NCI-H82 (cell line): ENCODE data around the gene FAM72C.
"Not testable (repeated sequence)": the region's sequence is repeated elsewhere in the genome, so short reads cannot be mapped to it uniquely, and the experiment has no call there.

Experiments
- DNase-seq: peaks from one replicate; lab custom pipeline; 2025; lab: John Stamatoyannopoulos, UW

The FAM72C gene

GRCh38 chr1:143971924-143972700 is at the start of gene FAM72C:
Gene FAM72C, minus strand, starts transcription at chr1:143971986. Its CDS starts 845 bp downstream, at chr1:143971141.
- DNase-seq = not testable (repeated sequence)

- not testable (repeated sequence) for DNase-seq
Measured at GRCh38 chr1:144020001-144020738, 48.4 kb upstream of the FAM72C start.

- not testable (repeated sequence) for DNase-seq
Measured at GRCh38 chr1:144019101-144019500, 47.3 kb upstream of the FAM72C start.

GRCh38 chr1:144015180-144015966 is 43.6 kb upstream of the FAM72C start:
- DNase-seq = not testable (repeated sequence)

GRCh38 chr1:144014528-144014927 is 42.7 kb upstream of the FAM72C start:
- DNase-seq = not testable (repeated sequence)

- not testable (repeated sequence) for DNase-seq
Measured at GRCh38 chr1:144014121-144014520, 42.3 kb upstream of the FAM72C start.

- DNase-seq = not testable (repeated sequence)
Measured at GRCh38 chr1:144012168-144012733, 40.5 kb upstream of the FAM72C start.

- DNase-seq = not testable (repeated sequence)
Measured at GRCh38 chr1:144009410-144009809, 37.6 kb upstream of the FAM72C start.

GRCh38 chr1:144004259-144004658 is 32.5 kb upstream of the FAM72C start:
- DNase-seq = not testable (repeated sequence)

- not testable (repeated sequence) for DNase-seq
Measured at GRCh38 chr1:144003306-144004029, 31.7 kb upstream of the FAM72C start.

GRCh38 chr1:144002141-144002881 is 30.5 kb upstream of the FAM72C start:
- not testable (repeated sequence) for DNase-seq

GRCh38 chr1:144001077-144001476 is 29.3 kb upstream of the FAM72C start:
- not testable (repeated sequence) for DNase-seq

GRCh38 chr1:143996020-143996419 is 24.2 kb upstream of the FAM72C start:
- DNase-seq = not testable (repeated sequence)

GRCh38 chr1:143993301-143993907 is 21.6 kb upstream of the FAM72C start:
- DNase-seq = not testable (repeated sequence)

GRCh38 chr1:143990699-143991098 is 18.9 kb upstream of the FAM72C start:
- not testable (repeated sequence) for DNase-seq

- not testable (repeated sequence) for DNase-seq
Measured at GRCh38 chr1:143989719-143990118, 17.9 kb upstream of the FAM72C start.

GRCh38 chr1:143989427-143989712 is 17.6 kb upstream of the FAM72C start:
- DNase-seq = not testable (repeated sequence)

- DNase-seq = not testable (repeated sequence)
Measured at GRCh38 chr1:143988602-143989426, 17.0 kb upstream of the FAM72C start.

GRCh38 chr1:143987868-143988267 is 16.1 kb upstream of the FAM72C start:
- not testable (repeated sequence) for DNase-seq
